Esophagus mucosa (tissue), 1 donor: ENCODE results near the gene CWF19L1. TPM values are rescaled to one million over a fixed set of nuclear protein-coding genes. Genes with fewer than 3 reads are reported as not detected.

Experiments used
- ATAC-seq: fragments of 200-7000 bp; cut with Tn5 transposase; one replicate; pipeline ENCODE4 v1.9.1; 2020
- total RNA-seq: library from RNA; stranded (reverse); gene quantifications from one replicate; pipeline ENCODE4 v1.2.4, GENCODE V29; 2023
- donor health status: DM: yes; HTN: yes; CAD: no.

Gene CWF19L1
- total RNA-seq, 1 donor from 2014 or later, result 16.5 TPM

- ATAC-seq, result no peak
Observed at GRCh38 chr10:100248820-100249219, 18.6 kb downstream of the CWF19L1 start.

- no peak for ATAC-seq
Observed at GRCh38 chr10:100245484-100246220, 21.8 kb downstream of the CWF19L1 start.

- ATAC-seq, result no peak
Observed at GRCh38 chr10:100239851-100240250, 27.6 kb downstream of the CWF19L1 start.

GRCh38 chr10:100238429-100238828 lies 29.0 kb downstream of the CWF19L1 start:
- ATAC-seq, result no peak

GRCh38 chr10:100232101-100232500 lies 35.3 kb downstream of the CWF19L1 start:
- ATAC-seq, result no peak

GRCh38 chr10:100229819-100230422 lies 37.5 kb downstream of the CWF19L1 start:
- ATAC-seq, result no peak

- ATAC-seq, result no peak
Observed at GRCh38 chr10:100223879-100224278, 43.6 kb downstream of the CWF19L1 start.

- ATAC-seq, result no peak
Observed at GRCh38 chr10:100222529-100222928, 44.9 kb downstream of the CWF19L1 start.

- no peak for ATAC-seq
Observed at GRCh38 chr10:100216006-100216405, 51.4 kb downstream of the CWF19L1 start.

GRCh38 chr10:100209303-100209702 lies 58.1 kb downstream of the CWF19L1 start:
- ATAC-seq, result no peak

- no peak for ATAC-seq
Observed at GRCh38 chr10:100208276-100208675, 59.2 kb downstream of the CWF19L1 start.

- no peak for ATAC-seq
Observed at GRCh38 chr10:100204370-100204769, 63.1 kb downstream of the CWF19L1 start.

- no peak for ATAC-seq
Observed at GRCh38 chr10:100201549-100201948, 65.9 kb downstream of the CWF19L1 start.

- ATAC-seq, result no peak
Observed at GRCh38 chr10:100194711-100195110, 72.7 kb downstream of the CWF19L1 start.

- ATAC-seq, result no peak
Observed at GRCh38 chr10:100192350-100192749, 75.1 kb downstream of the CWF19L1 start.

GRCh38 chr10:100186253-100187212 lies 80.9 kb downstream of the CWF19L1 start:
- no peak for ATAC-seq

GRCh38 chr10:100185364-100186252 lies 81.8 kb downstream of the CWF19L1 start, which contains the start of gene ERLIN1:
TSS of gene ERLIN1 (minus strand) at chr10:100186029. CDS start at chr10:100185626, 403 bp downstream.
- peak; percentile 94 for ATAC-seq

- no peak for ATAC-seq
Observed at GRCh38 chr10:100184840-100185239, 82.6 kb downstream of the CWF19L1 start.

GRCh38 chr10:100184426-100184825 lies 83.0 kb downstream of the CWF19L1 start:
- ATAC-seq, result no peak

GRCh38 chr10:100183481-100183880 lies 84.0 kb downstream of the CWF19L1 start:
- ATAC-seq, result peak; percentile 83

- no peak for ATAC-seq
Observed at GRCh38 chr10:100182908-100183307, 84.5 kb downstream of the CWF19L1 start.
